DND-41 (cell line): ENCODE results near the gene NECTIN2.

Source experiments
- ATAC-seq: fragments of 200-7000 bp; cut with Tn5 transposase; 3 replicates; pipeline ENCODE4 v1.9.1; 2021; ENCODE audit warnings: low read depth; ENCODE audit not compliant: insufficient read depth
- DNase-seq: peaks from one replicate; pipeline ENCODE4 v3.0.0-alpha.2; 2020
- H2AFZ ChIP-seq: 2 replicates; pipeline ENCODE4 v1.6.0; 2012; ENCODE audit warnings: low read depth, low read length
- H3K27ac ChIP-seq: 2 replicates; pipeline ENCODE4 v1.5.1; 2012; ENCODE audit warnings: low read length, inconsistent platforms
- H3K27me3 ChIP-seq: fragments of 200-600 bp; sonication (generic); 2 replicates; pipeline ENCODE4 v1.6.0; 2012; ENCODE audit warnings: low read length, mild to moderate bottlenecking, inconsistent platforms; ENCODE audit not compliant: insufficient read depth, poor library complexity
- H3K36me3 ChIP-seq: 2 replicates; pipeline ENCODE4 v1.5.1; 2012; ENCODE audit warnings: low read length, inconsistent platforms; ENCODE audit not compliant: insufficient read depth
- H3K4me1 ChIP-seq: 2 replicates; pipeline ENCODE4 v1.5.1; 2012; ENCODE audit warnings: mild to moderate bottlenecking, low read length; ENCODE audit not compliant: insufficient read depth
- H3K4me2 ChIP-seq: 2 replicates; pipeline ENCODE4 v1.6.0; 2012; ENCODE audit warnings: mild to moderate bottlenecking, moderate library complexity, low read length, inconsistent platforms; ENCODE audit not compliant: insufficient read depth
- H3K4me3 ChIP-seq, 2 experiments: fragments of 200-600 bp in 1 of 2; shearing (Covaris generic) in 1 of 2; 2 replicates each; pipeline ENCODE4 v1.5.1; 2012 to 2016; ENCODE audit warnings: inconsistent platforms in 2 of 2, low read length in 2 of 2, mild to moderate bottlenecking in 2 of 2, low read depth in 1 of 2, moderate library complexity in 1 of 2
- H3K79me2 ChIP-seq: 2 replicates; pipeline ENCODE4 v1.6.0; 2012; ENCODE audit warnings: low read length, inconsistent platforms; ENCODE audit not compliant: insufficient read depth
- H3K9ac ChIP-seq: 2 replicates; pipeline ENCODE4 v1.6.0; 2012; ENCODE audit warnings: low read depth, mild to moderate bottlenecking, inconsistent platforms, low read length, moderate library complexity
- H3K9me3 ChIP-seq: 2 replicates; pipeline ENCODE4 v1.5.1; 2012; ENCODE audit warnings: low read length, moderate library complexity, mild to moderate bottlenecking, inconsistent platforms; ENCODE audit not compliant: insufficient read depth, severe bottlenecking
- H4K20me1 ChIP-seq: 2 replicates; pipeline ENCODE4 v1.6.0; 2012; ENCODE audit warnings: low read length; ENCODE audit not compliant: insufficient read depth
- CTCF ChIP-seq: IDR thresholded peaks from 2 replicates; pipeline ENCODE4 v1.5.1; 2012; ENCODE audit warnings: borderline replicate concordance, low read length, moderate library complexity, mild to moderate bottlenecking; ENCODE audit not compliant: poor library complexity, severe bottlenecking; ENCODE audit errors: extremely low read depth
- EZH2 ChIP-seq: IDR thresholded peaks from 3 replicates; pipeline ENCODE4 v1.6.1; 2012; ENCODE audit warnings: borderline replicate concordance, low read depth, mild to moderate bottlenecking, moderate library complexity, low read length, inconsistent platforms; ENCODE audit not compliant: severe bottlenecking

The NECTIN2 gene

GRCh38 chr19:44814517-44814916 is 31.6 kb upstream of the NECTIN2 start:
- H3K9me3 ChIP-seq: no peaks in the 10 kb centered on the region
- H3K36me3 ChIP-seq: no peaks in the 10 kb centered on the region
- no peak overlapping the region for H3K4me2 ChIP-seq
- H4K20me1 ChIP-seq: no peaks in the 10 kb centered on the region
- H3K79me2 ChIP-seq: no peaks in the 10 kb centered on the region
- DNase-seq: no peak
- no peak overlapping the region for H3K4me3 ChIP-seq
- TF ChIP-seq EZH2 (no peak), CTCF (no peak)
- H3K4me1 ChIP-seq: no peaks in the 10 kb centered on the region
- no peaks in the 10 kb centered on the region for H3K27me3 ChIP-seq
- H3K9ac ChIP-seq: no peak overlapping the region
- no peak overlapping the region for H2AFZ ChIP-seq
- no peak for ATAC-seq
- H3K27ac ChIP-seq: no peak overlapping the region

GRCh38 chr19:44816301-44816700 is 29.8 kb upstream of the NECTIN2 start:
- no peak for TF ChIP-seq EZH2
- no peak for TF ChIP-seq CTCF
- Histone ChIP-seq H3K4me2 (no peak overlapping the region), H4K20me1 (no peaks in the 10 kb centered on the region), H3K79me2 (no peaks in the 10 kb centered on the region), H3K9ac (no peak overlapping the region), H2AFZ (no peak overlapping the region), H3K4me1 (no peaks in the 10 kb centered on the region), H3K36me3 (no peaks in the 10 kb centered on the region), H3K27ac (no peak overlapping the region), H3K27me3 (no peaks in the 10 kb centered on the region), H3K4me3 (no peak overlapping the region), H3K9me3 (no peaks in the 10 kb centered on the region)
- ATAC-seq: no peak
- DNase-seq: no peak

GRCh38 chr19:44817725-44818465 is 28.2 kb upstream of the NECTIN2 start:
- DNase-seq: no peak
- H3K36me3 ChIP-seq: no peaks in the 10 kb centered on the region
- no peaks in the 10 kb centered on the region for H3K27me3 ChIP-seq
- H3K27ac ChIP-seq: no peak overlapping the region
- H3K4me3 ChIP-seq: no peak overlapping the region
- no peaks in the 10 kb centered on the region for H3K79me2 ChIP-seq
- no peak for ATAC-seq
- no peaks in the 10 kb centered on the region for H3K9me3 ChIP-seq
- no peak overlapping the region for H2AFZ ChIP-seq
- no peaks in the 10 kb centered on the region for H3K4me1 ChIP-seq
- H3K4me2 ChIP-seq: no peak overlapping the region
- H3K9ac ChIP-seq: no peak overlapping the region
- TF ChIP-seq EZH2 (no peak), CTCF (no peak)
- no peaks in the 10 kb centered on the region for H4K20me1 ChIP-seq
